22Rv1 (cell line): Measurements from ENCODE around the gene TTLL10.

Experiments
- ZFX ChIP-seq: fragments of 450-650 bp; IDR thresholded peaks from 2 replicates; pipeline ENCODE4 v1.6.1; 2017; ENCODE audit warnings: antibody characterized with exemption, borderline replicate concordance
- TF ChIP-seq, protein P1 (sequence below): fragments of 450-650 bp; IDR thresholded peaks from 2 replicates; pipeline ENCODE4 v1.5.1; 2017; ENCODE audit warnings: mild to moderate bottlenecking

DNA sequence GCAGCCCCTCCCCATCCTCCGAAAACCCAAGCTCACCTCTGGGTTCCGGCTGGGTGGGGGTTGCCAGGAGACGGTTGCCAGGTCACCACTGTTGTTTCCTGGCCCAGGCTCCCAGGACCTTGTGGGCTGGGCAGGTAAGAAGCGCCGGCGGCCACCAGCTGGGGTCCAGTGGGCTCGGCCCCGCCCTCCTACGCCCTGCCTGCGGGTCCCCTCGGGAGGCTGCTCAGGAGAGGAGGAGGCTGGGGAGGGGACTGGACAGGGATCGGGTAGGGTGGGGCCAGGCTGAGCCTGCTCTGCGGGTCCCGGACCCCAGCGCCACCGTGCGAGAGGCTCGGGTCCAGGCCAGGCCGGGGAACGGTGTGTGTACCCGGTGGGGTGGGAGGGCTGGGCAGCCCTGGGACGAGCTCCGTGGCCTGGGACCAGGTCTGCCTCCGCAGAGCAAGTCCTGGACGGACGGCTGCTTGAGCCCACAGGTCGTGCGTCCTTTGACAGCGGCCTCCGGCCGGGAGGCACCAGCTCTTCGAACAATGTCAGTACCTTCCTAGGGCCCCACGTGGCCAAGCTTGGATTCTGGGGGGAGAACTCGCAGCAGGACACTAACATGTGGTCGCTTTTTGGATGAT lies at the start of gene TTLL10:
- TF ChIP-seq, protein P1, sequence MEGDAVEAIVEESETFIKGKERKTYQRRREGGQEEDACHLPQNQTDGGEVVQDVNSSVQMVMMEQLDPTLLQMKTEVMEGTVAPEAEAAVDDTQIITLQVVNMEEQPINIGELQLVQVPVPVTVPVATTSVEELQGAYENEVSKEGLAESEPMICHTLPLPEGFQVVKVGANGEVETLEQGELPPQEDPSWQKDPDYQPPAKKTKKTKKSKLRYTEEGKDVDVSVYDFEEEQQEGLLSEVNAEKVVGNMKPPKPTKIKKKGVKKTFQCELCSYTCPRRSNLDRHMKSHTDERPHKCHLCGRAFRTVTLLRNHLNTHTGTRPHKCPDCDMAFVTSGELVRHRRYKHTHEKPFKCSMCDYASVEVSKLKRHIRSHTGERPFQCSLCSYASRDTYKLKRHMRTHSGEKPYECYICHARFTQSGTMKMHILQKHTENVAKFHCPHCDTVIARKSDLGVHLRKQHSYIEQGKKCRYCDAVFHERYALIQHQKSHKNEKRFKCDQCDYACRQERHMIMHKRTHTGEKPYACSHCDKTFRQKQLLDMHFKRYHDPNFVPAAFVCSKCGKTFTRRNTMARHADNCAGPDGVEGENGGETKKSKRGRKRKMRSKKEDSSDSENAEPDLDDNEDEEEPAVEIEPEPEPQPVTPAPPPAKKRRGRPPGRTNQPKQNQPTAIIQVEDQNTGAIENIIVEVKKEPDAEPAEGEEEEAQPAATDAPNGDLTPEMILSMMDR, result no peak
- no peak for TF ChIP-seq ZFX
